Stimulated activated CD8-positive, alpha-beta memory T cell treated with anti-CD3 and anti-CD28 coated beads, Interleukin-7, amount 100 ng/mL, for 48 hours (primary cell): ENCODE measurements around the gene TEKTIP1.

Experiments used
- DNase-seq, 2 donors: peaks; one replicate each; pipeline ENCODE4 v3.0.0-alpha.2; 2020; ENCODE audit warnings: low read depth in 1 of 2; ENCODE audit errors: extremely low read depth in 1 of 2

Gene TEKTIP1

DNA sequence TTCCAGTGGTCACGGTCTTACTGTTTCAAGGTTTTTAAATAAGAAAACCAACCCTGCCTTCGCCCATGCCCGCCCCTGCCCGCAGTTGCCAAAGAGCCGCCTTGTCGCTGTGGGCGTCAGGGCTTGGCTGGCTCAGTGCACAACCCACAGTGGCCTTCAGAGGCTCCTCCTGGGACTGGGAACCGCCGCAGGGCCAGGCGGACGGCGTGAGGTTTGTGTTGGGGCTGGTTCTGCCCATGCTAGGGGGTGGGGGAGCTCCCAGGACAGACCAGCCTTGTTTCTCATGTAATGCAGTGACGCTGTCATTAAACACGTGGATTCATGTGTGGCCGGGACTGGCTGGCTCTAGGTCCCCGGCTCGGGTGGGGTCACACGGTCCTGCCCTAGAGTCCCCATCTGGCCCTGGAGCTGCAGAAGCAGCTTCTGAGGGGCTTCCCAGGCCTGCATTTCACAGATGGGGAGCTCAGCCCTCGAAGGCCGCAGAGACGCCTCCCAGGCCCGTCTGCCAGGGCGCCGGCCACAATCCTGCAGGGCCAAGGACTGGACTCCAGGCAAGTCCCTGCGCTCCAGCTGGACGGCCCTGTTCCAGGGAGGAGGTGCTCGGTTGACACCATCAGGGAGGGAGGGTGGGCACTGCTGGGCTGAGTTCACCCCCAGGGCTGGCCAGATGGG is 2.4 kb upstream of the TEKTIP1 start:
- no peak for DNase-seq

DNA sequence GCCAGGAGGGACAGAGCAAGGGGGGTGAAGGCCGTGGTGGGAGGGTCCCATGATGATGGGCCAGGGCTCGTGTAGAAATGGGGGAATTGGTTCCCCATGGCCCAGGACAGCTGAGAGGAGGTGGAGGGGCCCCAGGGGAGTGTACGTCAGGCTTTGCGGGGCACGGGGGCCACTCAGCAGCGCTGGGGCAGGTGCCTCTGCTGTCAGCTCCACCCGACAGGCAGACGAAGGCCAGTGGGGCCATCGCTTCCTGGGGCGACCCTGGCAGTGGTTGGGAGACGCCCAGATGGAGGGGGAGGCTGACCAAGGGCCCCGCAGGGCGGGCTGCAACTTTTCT is 1.9 kb upstream of the TEKTIP1 start:
- no peak for DNase-seq

DNA sequence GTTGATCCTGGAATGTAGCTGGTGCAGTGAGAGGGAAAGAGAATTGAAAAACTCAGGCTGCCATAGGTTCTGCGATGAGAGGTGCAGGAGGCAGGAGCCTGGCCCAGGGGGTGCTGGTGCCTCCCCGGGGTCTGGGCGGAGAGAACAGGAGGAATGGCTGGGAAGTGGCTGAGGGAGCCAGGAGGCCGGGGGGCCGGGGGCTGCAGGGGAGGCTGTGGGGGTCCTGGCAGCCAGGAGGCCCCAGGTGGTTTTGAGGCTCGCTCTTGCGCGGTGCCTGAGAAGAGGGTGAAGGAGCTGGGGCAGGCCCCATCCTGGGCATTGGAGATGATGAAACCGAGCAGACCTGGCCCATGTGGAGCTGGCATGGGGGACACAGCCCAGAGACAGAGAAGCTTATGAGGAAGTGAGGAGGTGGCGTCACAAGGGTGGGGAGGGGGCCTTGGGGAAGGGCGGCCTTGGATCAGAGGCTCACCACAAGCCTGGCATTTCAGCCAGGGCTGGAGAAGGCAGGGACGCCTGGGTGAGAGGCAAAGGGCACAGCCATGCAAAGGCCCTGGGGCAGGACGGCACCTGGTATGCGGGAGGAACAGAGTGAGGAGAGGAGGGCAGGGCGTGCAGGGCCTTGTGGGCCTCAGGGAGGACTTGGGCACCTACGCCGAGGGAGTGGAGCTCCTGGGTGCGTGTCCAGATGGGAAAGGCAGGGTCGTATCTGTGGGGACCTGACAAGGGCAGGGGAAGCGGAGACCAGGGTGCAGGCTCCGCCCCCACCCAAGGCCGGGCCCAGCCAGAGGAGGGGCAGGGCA is 1.3 kb upstream of the TEKTIP1 start:
- no peak for DNase-seq

DNA sequence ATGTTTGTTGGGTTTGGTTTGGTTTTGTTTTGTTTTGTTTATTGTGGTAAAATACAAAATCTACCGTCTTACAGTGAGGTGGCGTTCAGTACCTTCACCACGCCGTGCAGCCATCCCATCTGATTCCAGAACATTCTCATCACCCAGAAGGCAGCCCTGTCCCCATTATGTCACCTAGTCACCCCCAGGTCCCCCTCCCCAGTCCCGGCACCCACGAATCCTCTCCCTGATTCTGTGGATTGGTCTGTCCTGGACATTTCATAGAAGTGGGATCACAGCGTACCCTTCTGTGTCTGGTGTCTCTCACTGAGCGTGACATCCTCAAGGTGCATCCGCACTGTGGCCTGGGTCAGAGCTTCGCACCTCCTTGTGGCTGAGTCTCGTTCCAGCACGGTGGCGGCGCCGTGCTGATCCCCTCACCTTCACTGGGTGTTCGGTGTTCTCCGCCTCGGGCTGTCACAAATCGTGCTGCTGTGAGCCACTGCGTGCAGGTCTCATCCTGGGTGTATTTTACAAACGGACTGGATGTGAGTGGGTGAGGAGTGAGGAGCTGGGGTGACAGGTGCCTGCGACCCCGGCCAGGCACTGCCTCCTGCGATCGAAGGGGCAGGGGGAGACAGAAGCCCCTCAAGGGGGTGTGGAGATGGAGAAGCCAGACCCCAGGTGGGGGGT is 580 bp upstream of the TEKTIP1 start:
- no peak for DNase-seq

DNA sequence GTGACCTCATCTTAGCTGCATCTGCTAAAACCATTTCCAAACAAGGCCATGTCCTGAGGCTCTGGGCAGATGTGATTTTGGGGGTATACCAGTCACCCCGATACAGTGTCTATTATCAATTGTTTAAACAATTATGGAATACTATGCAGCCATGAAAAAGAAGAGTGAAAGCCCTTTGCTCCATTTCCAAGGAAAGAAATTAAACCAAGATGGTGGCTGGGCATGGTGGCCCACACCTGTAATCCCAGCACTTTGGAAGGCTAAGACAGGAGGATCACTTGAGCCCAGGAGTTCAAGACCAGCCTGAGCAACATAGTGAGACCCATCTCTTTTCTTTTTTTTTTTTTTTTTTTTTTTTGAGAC is 763 bp downstream of the TEKTIP1 start:
- DNase-seq, result no peak

DNA sequence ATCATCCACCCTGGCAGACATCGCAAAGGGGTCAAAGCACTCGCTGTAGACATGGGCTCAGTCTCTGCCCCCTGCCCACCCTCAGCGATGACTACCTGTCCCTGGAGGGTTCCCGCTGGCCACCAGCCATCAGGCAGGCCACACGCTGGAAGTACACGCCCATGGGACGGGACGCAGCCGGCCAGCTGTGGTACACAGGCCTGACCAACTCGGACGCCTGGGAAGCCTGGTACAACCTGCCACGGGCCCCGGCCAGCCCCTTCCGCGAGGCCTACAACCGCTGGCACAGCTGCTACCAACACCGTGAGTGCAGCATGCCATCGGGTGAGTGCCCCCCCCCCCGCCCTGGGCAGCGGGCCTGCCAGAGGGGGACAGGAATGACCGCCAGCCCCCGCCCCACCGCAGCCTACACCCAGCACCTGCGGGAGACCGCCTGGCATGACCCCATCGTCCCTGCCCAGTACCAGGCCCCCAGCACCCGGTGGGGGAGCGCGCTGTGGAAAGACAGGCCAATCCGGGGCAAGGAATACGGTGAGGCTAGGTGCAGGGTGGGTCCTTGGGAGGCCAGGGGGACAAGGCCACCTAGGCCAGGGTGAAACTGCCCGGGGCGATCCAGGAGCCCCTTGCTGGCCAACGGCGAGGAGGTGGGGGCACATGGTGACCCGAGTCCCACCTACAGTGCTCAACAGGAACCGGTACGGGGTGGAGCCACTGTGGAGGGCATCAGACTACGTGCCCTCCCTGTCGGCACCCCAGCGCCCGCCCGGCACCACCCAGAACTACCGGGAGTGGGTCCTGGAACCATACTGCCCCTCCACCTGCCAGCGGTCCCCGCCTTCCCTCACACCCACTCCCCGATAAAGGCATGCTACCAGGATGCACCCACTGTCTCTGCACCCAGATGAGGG is 4.4 kb downstream of the TEKTIP1 start:
- no peak for DNase-seq

DNA sequence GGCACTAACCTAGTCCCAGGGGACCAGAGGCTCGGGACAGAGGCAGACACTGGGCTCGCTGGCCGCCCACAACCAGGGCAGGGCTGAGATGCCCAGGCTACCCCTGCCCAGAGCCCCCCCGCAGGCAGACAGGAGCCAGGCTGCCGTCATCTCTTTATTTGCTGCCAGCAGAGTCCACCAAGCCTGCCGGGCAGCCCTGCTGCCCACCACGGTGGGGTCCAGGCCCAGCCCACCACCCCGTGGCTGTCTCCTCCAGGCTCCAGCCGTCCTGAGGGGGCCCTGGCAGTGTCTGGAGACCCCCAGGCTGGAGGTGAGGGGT is 5.0 kb downstream of the TEKTIP1 start:
- DNase-seq, result no peak

DNA sequence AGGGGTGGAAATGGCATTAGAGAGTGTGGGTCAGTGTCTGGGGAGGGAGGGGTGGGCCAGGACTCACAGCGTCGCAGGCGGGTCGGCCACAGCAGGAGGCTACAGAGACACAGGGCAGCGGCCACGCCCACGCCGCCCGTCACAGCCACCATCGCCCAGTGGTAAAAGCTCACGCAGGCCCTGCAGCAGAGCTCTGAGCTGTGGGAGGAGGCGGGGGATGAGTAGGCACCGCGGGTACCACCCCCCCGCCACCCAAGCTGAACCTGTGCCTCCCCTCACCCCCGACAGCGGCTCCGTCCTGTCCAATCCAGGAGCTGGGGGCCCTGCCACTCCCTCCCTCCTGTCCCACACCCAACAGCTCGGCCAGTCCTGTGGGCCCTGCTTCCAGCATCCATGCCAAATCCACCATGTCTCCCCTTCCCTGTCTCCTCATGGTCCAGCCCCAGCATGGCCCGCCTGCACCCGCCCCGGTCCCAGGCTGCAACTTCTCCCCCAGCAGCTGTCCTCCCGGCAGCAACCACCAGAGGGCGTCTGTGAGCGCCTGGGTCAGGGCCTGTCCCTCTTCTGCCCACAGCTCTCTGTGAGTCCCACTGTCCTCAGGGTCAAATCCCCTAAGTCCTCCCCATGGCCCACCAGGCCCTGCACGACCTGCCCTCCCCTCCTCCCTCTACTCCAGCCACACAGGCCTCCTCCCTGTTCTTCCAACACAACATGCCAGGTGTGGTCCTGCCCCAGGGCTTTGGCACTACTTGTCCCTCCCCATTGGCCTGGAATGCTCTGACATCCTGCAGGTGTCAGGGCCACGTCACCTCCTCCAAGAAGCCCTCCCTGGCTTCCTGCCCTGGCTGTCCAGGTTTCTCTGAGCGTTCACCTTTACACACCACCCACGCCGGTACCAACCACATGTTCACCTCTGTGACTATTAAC is 6.0 kb downstream of the TEKTIP1 start:
- DNase-seq, result peak; percentile 53 to 55

DNA sequence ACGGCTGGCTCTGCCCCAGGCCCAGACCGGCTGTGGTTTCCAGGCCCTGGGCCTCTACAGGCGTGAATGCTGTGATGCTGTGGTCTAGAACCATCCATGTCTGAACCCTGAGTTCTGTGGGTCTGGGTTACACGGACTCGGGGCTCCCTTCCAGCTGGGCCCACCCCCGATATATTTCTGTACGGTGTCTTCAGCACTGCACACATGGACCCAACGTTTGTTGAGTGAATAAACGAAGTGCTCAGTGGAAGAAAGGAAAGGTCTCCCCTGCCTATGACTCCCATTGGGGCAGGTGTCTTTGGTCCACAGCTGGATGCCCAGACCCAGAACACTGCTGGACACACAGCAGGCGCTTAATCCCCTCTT is 6.7 kb downstream of the TEKTIP1 start:
- DNase-seq, result no peak

DNA sequence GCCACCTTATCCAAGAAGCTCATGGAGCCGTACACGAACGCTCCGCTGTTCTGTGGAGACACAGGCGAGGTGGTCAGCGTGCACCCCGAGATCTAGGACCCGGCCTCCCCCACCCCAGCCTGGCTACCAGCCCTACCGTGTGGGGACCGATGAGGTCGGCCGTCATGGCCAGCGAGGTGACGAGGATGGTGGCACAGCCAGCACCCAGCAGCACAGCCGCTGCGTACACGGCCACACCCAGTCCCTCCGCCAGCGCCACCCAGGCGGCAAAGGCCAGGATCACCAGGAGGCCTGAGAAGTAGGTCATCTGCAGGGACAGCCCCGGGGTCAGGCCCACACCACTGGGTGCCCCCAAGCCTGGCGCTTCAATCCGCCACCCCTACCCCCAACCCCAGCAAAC is 7.1 kb downstream of the TEKTIP1 start:
- DNase-seq, result no peak

DNA sequence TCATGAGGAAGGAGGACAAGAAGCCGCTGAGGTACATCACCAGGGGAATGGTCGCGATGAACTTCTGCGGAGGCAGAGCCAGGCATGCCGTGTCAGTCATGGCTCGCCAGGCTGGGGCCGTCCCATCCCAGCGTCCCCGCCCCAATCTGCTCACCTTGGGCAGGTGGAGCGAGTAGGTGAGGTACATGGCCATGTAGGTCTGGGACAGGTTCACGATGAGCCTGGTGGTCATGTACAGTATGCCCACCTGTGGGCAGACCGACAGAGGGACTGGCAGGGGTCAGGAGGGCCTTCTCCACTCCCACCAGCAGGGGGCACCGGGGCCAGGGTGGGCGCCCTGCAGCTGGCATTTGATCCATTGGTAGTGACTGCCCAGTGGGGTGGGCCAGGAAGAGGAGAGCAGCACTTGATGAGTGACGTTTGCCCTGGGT is 8.3 kb downstream of the TEKTIP1 start:
- no peak for DNase-seq

DNA sequence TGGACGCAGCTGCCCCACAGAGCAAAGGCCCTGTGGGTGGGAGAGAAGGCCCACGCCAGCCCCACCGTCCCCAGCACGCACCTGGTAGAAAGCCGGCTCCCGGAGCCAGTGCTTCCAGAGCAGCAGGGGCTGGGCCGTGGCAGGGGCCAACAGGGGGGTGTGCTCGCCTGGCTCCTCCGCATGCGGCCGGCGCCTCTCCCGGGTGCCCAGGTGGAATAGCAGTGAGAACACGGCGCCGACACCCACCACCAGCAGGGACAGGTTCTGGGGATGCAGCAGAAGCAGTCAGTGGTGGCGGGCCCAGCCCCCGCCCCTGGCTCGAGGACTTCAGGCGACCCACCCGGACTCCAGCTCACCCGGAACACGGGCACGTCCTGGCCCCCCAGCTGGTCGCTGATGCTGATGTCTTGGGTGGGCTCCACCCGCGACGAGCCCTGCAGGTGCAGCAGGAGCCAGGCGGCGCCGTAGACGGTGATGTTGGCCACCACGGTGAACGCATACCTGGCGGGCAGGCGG is 8.9 kb downstream of the TEKTIP1 start:
- DNase-seq, result no peak

DNA sequence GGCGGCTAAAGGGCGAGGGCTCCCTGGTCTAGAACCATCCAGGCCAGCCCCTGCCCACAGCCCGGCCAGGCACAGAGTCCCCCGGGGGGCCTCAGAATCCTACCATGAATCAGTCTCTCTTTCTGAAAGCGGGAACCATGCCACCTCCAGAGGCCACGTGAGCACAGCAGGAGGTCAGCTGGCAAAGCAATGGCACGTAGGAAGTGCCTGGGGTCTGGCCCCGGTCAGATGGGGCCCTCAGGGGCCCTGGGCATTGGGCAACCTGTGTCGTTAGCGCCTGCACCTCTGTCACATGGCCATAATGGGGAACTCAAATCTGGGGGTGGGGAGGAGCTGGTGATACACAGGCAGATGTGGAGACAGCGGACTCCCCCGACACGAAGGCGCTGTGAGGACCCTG is 9.6 kb downstream of the TEKTIP1 start:
- DNase-seq, result no peak

DNA sequence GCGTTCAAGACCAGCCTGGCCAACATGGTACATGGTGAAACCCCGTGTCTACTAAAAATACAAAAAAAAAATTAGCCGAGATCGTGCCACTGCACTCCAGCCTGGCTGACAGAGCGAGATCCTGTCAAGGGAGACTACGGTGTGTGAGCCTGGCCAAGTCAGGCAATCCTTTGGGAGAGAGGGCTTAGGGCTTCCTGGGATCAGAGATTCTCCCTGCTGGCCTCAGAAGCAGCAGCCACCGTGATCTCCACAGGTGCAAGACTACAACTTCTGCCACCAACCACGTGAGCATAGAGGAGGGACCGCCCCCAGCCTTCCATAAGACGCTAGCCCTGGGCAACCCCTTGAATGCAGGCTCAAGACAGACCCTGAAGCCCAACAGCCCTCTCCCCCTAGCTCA is 10.8 kb downstream of the TEKTIP1 start:
- DNase-seq, result no peak

DNA sequence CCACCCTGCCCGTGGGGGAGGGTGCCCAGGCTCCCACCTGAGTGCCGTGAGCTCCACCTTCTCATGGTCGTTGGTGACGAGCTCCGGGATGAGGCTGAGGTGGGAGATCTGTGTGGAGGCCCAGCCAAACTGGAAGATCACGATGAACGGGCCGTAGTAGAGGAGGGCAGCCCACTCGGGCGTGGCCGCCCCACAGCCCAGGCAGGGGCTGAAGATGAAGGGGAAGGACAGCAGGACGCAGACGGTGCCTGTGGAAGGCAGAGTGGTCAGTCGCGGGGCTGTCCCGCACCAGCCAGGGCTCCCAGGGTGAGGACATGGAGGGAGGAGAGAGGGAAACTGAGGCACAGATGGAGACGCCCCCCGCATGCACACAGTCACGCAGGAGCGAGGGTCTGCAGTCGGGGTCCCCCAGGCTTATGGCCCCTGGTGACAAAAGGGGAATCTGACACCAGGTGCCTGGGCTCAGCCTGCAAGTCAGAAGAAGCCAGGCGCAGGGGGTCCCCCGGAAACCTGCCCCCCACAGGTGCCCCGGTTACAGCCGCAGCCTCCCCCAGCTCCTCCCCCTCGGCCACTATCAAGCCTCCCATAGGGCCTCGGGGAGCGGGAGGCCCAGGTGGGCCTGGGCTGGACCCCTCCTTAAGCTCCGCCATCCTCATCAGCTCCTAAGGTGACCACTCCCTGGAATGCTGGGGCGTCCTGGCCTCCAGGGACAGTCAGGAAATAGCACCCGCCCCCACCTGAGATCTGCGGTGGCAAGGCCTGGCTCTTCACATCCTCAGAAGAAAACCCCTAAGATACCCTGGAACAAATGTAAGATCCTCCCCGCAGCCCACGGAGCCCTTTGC is 12.2 kb downstream of the TEKTIP1 start:
- DNase-seq, result no peak

DNA sequence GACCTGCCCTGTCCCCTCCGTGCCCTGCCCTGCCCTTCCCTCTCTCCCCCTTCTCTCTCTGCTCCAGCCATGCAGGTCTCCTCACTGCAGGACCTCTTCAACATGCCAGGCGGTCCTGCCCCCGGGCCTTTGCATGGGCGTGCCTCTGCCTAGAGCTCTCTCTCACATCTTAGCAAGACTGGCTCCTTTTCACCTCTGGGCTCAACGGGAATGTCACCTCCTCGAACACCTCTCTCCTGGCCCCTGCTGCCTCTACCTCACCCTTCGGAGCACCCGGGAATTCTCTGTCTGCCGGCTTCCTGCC is 12.8 kb downstream of the TEKTIP1 start:
- no peak for DNase-seq

DNA sequence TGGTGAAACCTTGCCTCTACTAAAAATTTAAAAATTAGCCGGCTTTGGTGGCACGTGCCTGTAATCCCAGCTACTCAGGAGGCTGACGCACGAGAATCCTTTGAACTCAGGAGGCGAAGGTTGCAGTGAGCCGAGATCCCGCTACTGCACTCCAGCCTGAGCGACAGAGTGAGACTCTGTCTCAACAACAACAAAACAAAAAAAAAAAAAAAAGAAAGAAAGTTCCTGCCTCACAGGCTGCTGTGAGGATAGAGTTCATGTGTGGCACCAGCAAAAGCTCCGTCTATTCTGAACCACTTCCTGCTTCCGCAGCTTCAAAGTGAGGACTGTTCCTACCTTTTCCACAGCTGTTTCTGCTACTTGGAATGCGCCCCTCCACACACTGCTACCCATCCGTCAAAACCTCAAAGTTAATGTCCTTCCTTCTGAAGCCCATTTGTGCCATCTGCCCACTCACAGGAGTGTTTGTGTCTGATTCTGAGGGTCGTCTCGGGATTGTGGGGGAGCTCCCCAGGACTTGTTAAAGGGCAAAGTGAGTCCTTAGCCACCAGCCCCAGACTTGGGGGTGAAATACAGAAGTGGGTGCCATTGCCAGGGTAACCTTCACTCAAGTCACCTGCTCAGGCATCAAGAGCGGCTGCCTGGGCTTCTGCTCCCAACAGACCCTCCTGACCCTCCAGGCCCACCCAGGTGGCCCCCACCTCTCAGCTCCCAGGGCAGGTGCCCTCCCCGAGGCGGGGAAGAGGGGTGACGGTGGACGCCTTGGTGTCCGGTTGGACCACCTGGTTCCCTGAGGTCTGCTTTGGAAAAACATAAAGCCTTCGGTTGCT is 15.5 kb downstream of the TEKTIP1 start:
- no peak for DNase-seq

DNA sequence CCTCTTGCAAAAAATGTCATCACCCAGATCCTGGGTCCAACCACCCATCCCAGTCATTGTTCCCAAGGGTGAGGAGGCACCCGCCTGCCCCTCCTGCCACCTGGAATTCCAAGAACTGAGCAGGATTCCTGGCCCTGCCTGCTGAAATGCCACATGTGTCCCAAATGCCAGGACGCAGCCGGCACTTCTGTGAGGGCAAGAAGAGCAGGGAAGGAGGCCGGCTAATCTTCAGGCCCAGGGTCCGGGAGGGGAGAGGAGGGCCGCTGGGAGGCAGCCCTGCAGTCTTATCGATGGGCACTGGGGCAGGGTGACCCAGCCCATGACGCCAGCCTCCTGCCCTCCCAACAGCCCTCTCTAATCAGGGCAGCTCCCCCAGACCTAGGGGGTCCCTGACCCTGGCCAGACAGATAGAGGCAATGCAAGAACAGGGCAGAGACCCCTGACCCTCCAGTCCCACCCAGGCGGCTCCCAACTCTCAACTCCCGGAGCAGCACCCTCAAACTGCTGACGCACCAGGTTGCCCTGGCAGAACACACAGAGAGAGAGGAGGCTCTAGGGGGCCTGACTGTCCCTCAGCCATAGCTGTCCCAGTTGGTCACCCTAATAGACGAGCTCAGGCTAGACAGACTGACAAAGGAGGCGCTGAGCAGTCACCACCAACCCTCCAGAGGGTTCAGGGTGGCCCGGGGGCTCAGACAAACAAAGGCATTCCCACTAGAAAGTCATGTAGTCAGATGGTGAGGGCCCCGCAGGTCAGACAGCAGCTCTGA is 16.9 kb downstream of the TEKTIP1 start:
- no peak for DNase-seq
